C4-2B (cell line): ENCODE data around the gene TARBP2.

Experiments
- H3K27ac ChIP-seq: fragments of 450-650 bp; 2 replicates; pipeline ENCODE4 v1.5.1; 2017
- CTCF ChIP-seq: fragments of 450-650 bp; conservative IDR thresholded peaks from 2 replicates; pipeline ENCODE4 v1.5.1; 2017; ENCODE audit warnings: mild to moderate bottlenecking
- ZFX ChIP-seq: fragments of 450-650 bp; IDR thresholded peaks from 2 replicates; pipeline ENCODE4 v1.6.1; 2017

The TARBP2 gene

GRCh38 chr12:53550595-53550994 lies 49.5 kb downstream of the TARBP2 start:
- no peak overlapping the region for H3K27ac ChIP-seq
- no peak for TF ChIP-seq ZFX
- no peak for TF ChIP-seq CTCF

DNA sequence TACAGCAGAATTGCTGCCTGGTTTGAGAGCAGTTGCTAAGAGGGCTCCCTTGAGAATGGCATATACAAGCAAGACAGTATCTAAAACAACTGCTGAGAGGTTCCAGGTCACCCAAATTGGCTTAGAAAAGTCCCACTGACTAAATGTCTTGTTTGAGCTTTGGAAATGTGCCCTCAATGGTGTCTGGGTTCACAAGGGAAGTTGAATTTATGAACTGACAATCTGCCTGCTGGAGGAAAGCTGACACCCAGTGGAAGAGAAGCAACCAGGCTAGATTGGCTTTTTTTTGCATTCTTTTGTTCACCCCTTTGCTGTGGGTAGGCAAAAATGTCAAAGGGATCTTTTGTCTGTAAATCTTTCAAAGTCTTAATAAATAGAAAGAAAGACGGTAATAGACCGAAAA lies 50.8 kb downstream of the TARBP2 start:
- no peak for TF ChIP-seq CTCF
- TF ChIP-seq ZFX, result no peak
- no peak overlapping the region for H3K27ac ChIP-seq

DNA sequence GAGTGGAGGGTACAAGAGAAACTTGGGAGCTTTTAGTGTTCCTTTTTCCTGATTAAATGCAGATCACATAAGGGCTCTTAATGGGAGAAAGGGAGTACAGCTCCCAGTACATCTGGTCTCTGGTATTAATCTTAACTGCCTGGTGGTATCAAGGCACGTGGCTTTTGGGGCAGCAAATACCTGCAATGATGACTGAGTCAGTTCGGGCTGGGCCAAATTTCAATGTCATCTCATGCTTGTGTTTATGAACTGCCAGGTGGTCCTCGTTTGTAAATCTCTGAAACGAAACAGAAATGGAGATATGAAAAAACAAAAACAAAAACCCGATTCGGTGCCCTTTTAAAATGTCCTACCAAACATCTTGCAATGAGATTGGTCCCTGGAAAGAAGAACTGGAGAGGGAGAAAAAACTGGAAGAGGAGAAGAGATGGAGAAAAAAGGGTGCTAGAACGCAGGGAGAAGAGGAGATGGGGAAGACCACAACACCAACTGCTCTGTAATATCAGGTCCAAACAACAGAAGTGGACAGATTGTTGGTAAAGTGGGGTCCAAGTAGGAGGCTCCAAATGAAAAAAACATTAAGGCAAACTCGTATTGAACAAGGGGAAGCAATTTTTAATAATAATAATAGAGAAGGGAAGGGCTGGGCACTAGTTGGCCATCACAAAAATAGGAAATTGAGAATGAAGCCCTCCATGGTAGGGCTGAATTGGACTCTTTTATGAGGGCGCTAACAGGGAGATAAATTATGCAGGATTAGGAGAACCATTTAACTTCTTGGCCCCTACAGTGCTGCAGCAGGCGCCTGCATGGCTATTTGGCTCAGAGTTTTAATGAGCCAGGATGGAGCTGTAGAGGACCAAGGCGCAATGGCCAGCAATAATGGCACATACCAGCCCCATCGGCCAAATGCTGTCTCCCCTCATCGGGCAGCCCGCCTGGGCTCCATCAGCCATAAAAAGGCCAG lies 51.6 kb downstream of the TARBP2 start:
- no peak overlapping the region for H3K27ac ChIP-seq
- no peak for TF ChIP-seq CTCF
- no peak for TF ChIP-seq ZFX
